H1 (cell line): ENCODE results near the gene ZBTB25.

Source experiments
- CTCF ChIP-seq, 3 experiments: IDR thresholded peaks; 1 replicate in 2 of 3; 2 replicates in 1 of 3; pipeline versions ENCODE4 v1.5.1 to v1.6.1; 2011; ENCODE audit warnings: low read length in 3 of 3, mild to moderate bottlenecking in 3 of 3, inconsistent platforms in 2 of 3, low read depth in 1 of 3, moderate library complexity in 1 of 3; ENCODE audit not compliant: insufficient read depth in 1 of 3; ENCODE audit errors: control extremely low read depth in 1 of 3
- EGR1 ChIP-seq: IDR thresholded peaks from 2 replicates; pipeline ENCODE4 v1.6.1; 2011; ENCODE audit warnings: low read depth, low read length, borderline replicate concordance
- EP300 ChIP-seq, 2 experiments: IDR thresholded peaks; 1 replicate in 1 of 2; 2 replicates in 1 of 2; pipeline ENCODE4 v1.6.1; 2011 to 2012; ENCODE audit warnings: low read depth in 2 of 2, low read length in 2 of 2, mild to moderate bottlenecking in 2 of 2, borderline replicate concordance in 1 of 2, inconsistent platforms in 1 of 2, moderate library complexity in 1 of 2
- EZH2 ChIP-seq: fragments of 200-600 bp; sonication (generic); IDR thresholded peaks from 2 replicates; pipeline ENCODE4 v1.7.1; 2012; ENCODE audit warnings: low read depth, mild to moderate bottlenecking, moderate library complexity, low read length, inconsistent platforms; ENCODE audit not compliant: severe bottlenecking
- JUND ChIP-seq: IDR thresholded peaks from 2 replicates; pipeline ENCODE4 v1.6.1; 2011; ENCODE audit warnings: mild to moderate bottlenecking, improper control_type of control experiment, low read length
- POLR2A ChIP-seq, 2 experiments: IDR thresholded peaks; 1 replicate in 1 of 2; 2 replicates in 1 of 2; pipeline ENCODE4 v1.6.1; 2011; ENCODE audit warnings: low read depth in 2 of 2, low read length in 2 of 2, mild to moderate bottlenecking in 2 of 2; ENCODE audit errors: control extremely low read depth in 1 of 2
- SP2 ChIP-seq: IDR thresholded peaks from 2 replicates; pipeline ENCODE4 v1.6.1; 2012; ENCODE audit warnings: mild to moderate bottlenecking, low read length, inconsistent platforms
- SP4 ChIP-seq: IDR thresholded peaks from 2 replicates; pipeline ENCODE4 v1.6.1; 2012; ENCODE audit warnings: low read length, inconsistent platforms
- ZNF274 ChIP-seq: IDR thresholded peaks from 2 replicates; pipeline ENCODE4 v1.7.0; 2012; ENCODE audit warnings: low read length, borderline replicate concordance; ENCODE audit errors: extremely low read depth

DNA sequence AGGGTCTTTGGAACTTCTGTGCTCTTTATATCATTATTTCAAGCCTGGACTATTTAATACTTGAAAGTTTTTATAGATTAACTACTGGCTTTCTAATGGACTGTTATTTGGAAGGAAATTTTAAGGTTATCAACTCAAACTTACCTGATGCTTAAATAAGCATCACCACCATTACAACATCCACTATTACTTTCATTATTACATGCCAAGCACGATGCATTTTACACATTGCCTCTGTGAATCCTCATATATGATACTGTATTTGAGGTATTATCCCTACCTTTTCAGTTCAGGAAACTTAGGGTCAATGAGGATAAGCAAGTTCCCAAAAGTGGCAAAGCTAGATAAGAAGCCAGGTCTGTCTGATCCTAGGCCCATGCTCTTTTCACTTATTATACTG lies 13.3 kb upstream of the ZBTB25 start:
- TF ChIP-seq POLR2A (IDR thresholded peaks at IDR 0.05; ENCODE audit: control extremely low read depth in 1 of 2, low read depth in 2 of 2, low read length in 2 of 2) (no peak), SP4 (no peak), CTCF (IDR thresholded peaks at IDR 0.05; ENCODE audit: control extremely low read depth in 1 of 3, insufficient read depth in 1 of 3, low read depth in 1 of 3, low read length in 3 of 3) (no peak), SP2 (no peak), EGR1 (no peak), EP300 (IDR thresholded peaks at IDR 0.05; ENCODE audit: borderline replicate concordance in 1 of 2, low read depth in 2 of 2, low read length in 2 of 2) (no peak), ZNF274 (no peak), JUND (no peak), EZH2 (no peak)
